Upper lobe of left lung (tissue), 4 donors: ENCODE results near the gene PTGER4.

Source experiments
- POLR2A ChIP-seq, 4 donors: fragments of 450-650 bp; IDR thresholded peaks; one replicate each; pipeline ENCODE4 v1.5.1; 2016 to 2017; ENCODE audit warnings: antibody characterized with exemption in 4 of 4, mild to moderate bottlenecking in 2 of 4
- TF ChIP-seq, protein P1 (sequence below), 6 experiments: fragments of 450-650 bp in 4 of 6; fragments of 200-600 bp in 2 of 6; sonication (generic) in 2 of 6; IDR thresholded peaks; one replicate each; pipeline ENCODE4 v1.5.1; 2016 to 2019; ENCODE audit warnings: antibody characterized with exemption in 6 of 6

DNA sequence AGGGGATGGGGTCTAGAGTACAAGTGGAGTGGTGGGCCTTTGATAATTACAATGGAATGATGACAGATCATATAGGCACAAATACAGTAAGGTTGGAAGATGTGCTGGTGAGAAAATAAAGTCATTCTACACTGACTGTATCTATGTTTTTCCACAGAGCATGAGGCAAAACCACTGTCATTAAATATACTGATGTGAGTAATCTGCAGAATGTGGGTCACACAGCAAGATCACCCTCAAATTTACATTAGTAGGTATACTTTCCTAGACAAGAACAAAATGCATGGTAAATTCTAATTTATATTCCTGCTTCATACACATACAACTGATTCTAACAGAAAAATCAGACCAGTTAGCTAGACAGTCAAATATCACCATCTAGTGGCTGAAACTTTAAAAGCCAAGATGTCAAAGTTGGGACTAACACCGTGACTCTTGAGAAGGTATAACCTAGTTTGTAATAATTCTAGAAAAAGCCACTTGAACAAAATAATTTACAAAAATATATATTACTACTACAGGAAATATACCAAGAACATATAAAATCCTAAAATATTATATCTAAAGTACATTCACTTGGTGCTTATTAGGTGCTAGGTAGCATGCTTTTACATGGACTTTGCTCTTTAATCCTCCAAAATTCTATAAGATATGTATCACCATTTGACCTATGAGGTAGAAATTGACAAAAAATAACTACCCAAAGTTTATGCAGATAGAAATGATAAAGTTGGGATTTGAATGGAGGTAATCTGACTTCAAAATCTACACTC lies 56.6 kb downstream of the PTGER4 start:
- TF ChIP-seq, protein P1, sequence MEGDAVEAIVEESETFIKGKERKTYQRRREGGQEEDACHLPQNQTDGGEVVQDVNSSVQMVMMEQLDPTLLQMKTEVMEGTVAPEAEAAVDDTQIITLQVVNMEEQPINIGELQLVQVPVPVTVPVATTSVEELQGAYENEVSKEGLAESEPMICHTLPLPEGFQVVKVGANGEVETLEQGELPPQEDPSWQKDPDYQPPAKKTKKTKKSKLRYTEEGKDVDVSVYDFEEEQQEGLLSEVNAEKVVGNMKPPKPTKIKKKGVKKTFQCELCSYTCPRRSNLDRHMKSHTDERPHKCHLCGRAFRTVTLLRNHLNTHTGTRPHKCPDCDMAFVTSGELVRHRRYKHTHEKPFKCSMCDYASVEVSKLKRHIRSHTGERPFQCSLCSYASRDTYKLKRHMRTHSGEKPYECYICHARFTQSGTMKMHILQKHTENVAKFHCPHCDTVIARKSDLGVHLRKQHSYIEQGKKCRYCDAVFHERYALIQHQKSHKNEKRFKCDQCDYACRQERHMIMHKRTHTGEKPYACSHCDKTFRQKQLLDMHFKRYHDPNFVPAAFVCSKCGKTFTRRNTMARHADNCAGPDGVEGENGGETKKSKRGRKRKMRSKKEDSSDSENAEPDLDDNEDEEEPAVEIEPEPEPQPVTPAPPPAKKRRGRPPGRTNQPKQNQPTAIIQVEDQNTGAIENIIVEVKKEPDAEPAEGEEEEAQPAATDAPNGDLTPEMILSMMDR (IDR thresholded peaks at IDR 0.05) = peak; percentile 25 to 64 (median 58)
- TF ChIP-seq POLR2A (IDR thresholded peaks at IDR 0.05) = no peak
